Activated naive CD8-positive, alpha-beta T cell treated with anti-CD3 and anti-CD28 coated beads, Interleukin-2, amount 10 ng/mL, durations not matched to agents 7 days and 5 days (primary cell): Measurements from ENCODE around the gene KPNB1. TPM values are rescaled to one million over a fixed set of nuclear protein-coding genes. Genes with fewer than 3 reads are reported as not detected.

Experiments
- ATAC-seq: fragments of 150-1000 bp; cut with Tn5 transposase; one replicate; pipeline ENCODE4 v1.10.0; 2021; ENCODE audit warnings: low read depth, moderate library complexity
- POLR2A ChIA-PET: fragments of 350-600 bp; sonication (Branson Sonifier 250); formaldehyde crosslinking; loops from one replicate; lab custom pipeline; 2021; ENCODE audit warnings: antibody characterized with exemption; lab: Charles Lee
- DNase-seq: peaks from one replicate; pipeline ENCODE4 v3.0.0; 2021
- H3K27ac Mint-ChIP-seq: one replicate; pipeline ENCODE4 v1.8.0; 2022; ENCODE audit warnings: mild to moderate bottlenecking, mixed read lengths
- H3K27me3 Mint-ChIP-seq: one replicate; pipeline ENCODE4 v1.8.0; 2022; ENCODE audit warnings: mild to moderate bottlenecking, moderate library complexity, mixed read lengths
- H3K36me3 Mint-ChIP-seq: one replicate; pipeline ENCODE4 v1.8.0; 2021; ENCODE audit warnings: mild to moderate bottlenecking, mixed read lengths
- H3K4me1 Mint-ChIP-seq: one replicate; pipeline ENCODE4 v1.8.0; 2021; ENCODE audit warnings: mixed read lengths
- H3K4me3 Mint-ChIP-seq: one replicate; pipeline ENCODE4 v1.8.0; 2022; ENCODE audit warnings: mild to moderate bottlenecking, moderate library complexity, mixed read lengths
- H3K9me3 Mint-ChIP-seq: one replicate; pipeline ENCODE4 v1.8.0; 2021; ENCODE audit warnings: mixed read lengths
- total RNA-seq, 2 experiments: library from RNA; stranded (reverse); gene quantifications; one replicate each; pipeline ENCODE4 v1.2.3, GENCODE V29; 2021

The KPNB1 gene
- total RNA-seq, 2 experiments from 2014 or later = 335 TPM

DNA sequence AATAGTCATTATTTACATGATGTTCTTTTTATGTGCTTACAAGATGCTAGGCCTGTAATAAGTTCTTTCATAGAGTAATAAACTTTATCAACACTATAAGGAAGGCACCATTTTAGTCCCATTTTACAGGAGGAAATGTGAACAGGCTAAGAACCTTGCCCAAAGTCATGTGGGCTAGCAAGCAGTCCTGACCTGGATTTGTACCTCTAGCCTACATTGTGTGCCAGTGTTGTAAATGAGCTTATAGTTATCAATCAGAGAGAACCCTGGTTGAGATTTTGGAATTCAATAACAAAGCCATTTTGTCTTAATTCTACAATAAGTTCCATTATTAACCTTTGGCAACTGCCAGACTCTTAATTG lies 37.6 kb downstream of the KPNB1 start:
- no peaks in the 10 kb centered on the region for H3K9me3 Mint-ChIP-seq
- H3K36me3 Mint-ChIP-seq = peaks cover 25% of the 10 kb centered on the region
- H3K4me1 Mint-ChIP-seq = peaks cover 7% of the 10 kb centered on the region
- no peak overlapping the region for H3K4me3 Mint-ChIP-seq
- H3K27ac Mint-ChIP-seq = no peak overlapping the region
- no peaks in the 10 kb centered on the region for H3K27me3 Mint-ChIP-seq
- no peak for ATAC-seq
- no peak for DNase-seq
- POLR2A ChIA-PET = interaction anchor here (0.7 to 2.1 kb wide), 3 partner anchors 8 to 687 kb away, joined by 3 to 8 read pairs (median 3); partner anchors contain the start of gene KPNB1

GRCh38 chr17:47687748-47688147 lies 38.0 kb downstream of the KPNB1 start:
- POLR2A ChIA-PET = interaction anchor here (0.8 to 2.1 kb wide), 3 partner anchors 9 to 38 kb away, joined by 3 to 8 read pairs (median 4); partner anchors contain the start of gene KPNB1
- H3K27me3 Mint-ChIP-seq = peaks cover 3% of the 10 kb centered on the region
- no peak overlapping the region for H3K4me3 Mint-ChIP-seq
- ATAC-seq (peak; percentile 35), DNase-seq (no peak)
- H3K36me3 Mint-ChIP-seq = peaks cover 23% of the 10 kb centered on the region
- peaks cover 11% of the 10 kb centered on the region for H3K4me1 Mint-ChIP-seq
- H3K9me3 Mint-ChIP-seq = no peaks in the 10 kb centered on the region
- no peak overlapping the region for H3K27ac Mint-ChIP-seq

GRCh38 chr17:47690121-47690520 lies 40.4 kb downstream of the KPNB1 start:
- no peaks in the 10 kb centered on the region for H3K9me3 Mint-ChIP-seq
- POLR2A ChIA-PET = interaction anchor here (0.7 kb wide), 1 partner anchor 11 kb away, joined by 3 read pairs; no protein-coding TSS in a partner anchor
- H3K27ac Mint-ChIP-seq = no peak overlapping the region
- peaks cover 11% of the 10 kb centered on the region for H3K36me3 Mint-ChIP-seq
- no peak for DNase-seq
- H3K4me1 Mint-ChIP-seq = peaks cover 18% of the 10 kb centered on the region
- ATAC-seq = no peak
- H3K4me3 Mint-ChIP-seq = no peak overlapping the region
- peaks cover 4% of the 10 kb centered on the region for H3K27me3 Mint-ChIP-seq

- H3K4me3 Mint-ChIP-seq = peak overlapping the region; percentile 87
- POLR2A ChIA-PET = interaction anchor here (0.6 to 3.9 kb wide), 3 partner anchors 41 to 43 kb away, joined by 3 to 19 read pairs (median 5); partner anchors contain the start of gene TBX21
- ATAC-seq (no peak), DNase-seq (no peak)
- H3K9me3 Mint-ChIP-seq = no peaks in the 10 kb centered on the region
- H3K27ac Mint-ChIP-seq = no peak overlapping the region
- H3K4me1 Mint-ChIP-seq = peaks cover 20% of the 10 kb centered on the region
- no peaks in the 10 kb centered on the region for H3K36me3 Mint-ChIP-seq
- H3K27me3 Mint-ChIP-seq = peaks cover 6% of the 10 kb centered on the region
These were observed 42.6 kb downstream of the KPNB1 start for GRCh38 chr17:47692137-47692894.

- DNase-seq (no peak), ATAC-seq (no peak)
- H3K4me3 Mint-ChIP-seq = peak overlapping the region; percentile 87
- peak overlapping the region; percentile 80 for H3K27ac Mint-ChIP-seq
- H3K36me3 Mint-ChIP-seq = no peaks in the 10 kb centered on the region
- peaks cover 20% of the 10 kb centered on the region for H3K4me1 Mint-ChIP-seq
- H3K27me3 Mint-ChIP-seq = peaks cover 6% of the 10 kb centered on the region
- no peaks in the 10 kb centered on the region for H3K9me3 Mint-ChIP-seq
- POLR2A ChIA-PET = interaction anchor here (0.6 to 3.9 kb wide), 4 partner anchors 17 to 43 kb away, joined by 3 to 19 read pairs (median 4); partner anchors contain the start of gene TBX21
These were observed 43.4 kb downstream of the KPNB1 start for GRCh38 chr17:47692895-47693730.

DNA sequence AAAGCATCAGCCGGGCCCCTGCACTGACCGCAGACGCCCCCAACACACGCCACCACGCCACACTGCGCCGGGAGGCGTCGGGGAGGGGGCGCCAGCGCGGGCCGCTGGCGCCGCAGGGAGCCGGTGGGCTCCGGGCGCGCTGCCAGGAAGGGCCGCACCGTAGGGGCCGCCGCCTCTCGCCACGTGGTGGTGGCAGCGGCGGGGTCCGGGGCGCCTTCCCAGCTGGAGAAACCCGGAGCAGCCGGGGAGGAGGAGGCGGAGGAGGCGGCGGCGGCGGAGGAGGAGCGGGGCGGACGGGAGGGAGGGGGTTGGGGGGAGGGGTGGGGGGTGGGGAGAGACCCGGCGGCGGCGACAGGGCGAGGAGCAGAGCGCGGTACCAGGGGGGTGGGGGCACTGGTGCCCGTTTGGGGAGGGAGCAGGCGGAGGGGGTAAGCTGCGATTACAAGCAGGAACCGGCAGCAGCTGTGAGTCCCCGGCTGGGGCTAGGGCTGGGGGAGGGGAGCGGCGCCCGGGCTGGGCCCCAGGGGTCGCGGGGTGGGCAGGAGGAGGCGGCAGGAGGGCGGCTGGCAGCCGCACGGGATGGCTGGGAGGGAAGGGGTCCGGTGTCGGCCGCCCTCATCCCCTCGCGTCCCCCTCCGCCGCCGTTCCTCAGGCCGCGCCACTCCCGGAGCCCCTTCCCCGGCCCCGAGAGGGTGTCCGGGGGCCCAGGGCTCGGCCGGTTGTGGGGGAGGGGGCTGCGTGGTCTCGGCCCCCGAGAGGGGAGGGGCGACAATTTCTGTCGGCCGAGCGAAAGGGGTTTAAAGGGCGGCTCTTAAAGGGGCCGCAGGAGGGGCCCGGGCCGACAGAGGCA lies 44.2 kb downstream of the KPNB1 start, which contains the start of gene TBKBP1:
TBKBP1 (plus strand) TSS at position 431 of the 850 bp plus-strand sequence. CDS start 1,952 bp downstream, outside the sequence.
- DNase-seq = peak; percentile 58
- H3K4me1 Mint-ChIP-seq = peaks cover 23% of the 10 kb centered on the region

DNA sequence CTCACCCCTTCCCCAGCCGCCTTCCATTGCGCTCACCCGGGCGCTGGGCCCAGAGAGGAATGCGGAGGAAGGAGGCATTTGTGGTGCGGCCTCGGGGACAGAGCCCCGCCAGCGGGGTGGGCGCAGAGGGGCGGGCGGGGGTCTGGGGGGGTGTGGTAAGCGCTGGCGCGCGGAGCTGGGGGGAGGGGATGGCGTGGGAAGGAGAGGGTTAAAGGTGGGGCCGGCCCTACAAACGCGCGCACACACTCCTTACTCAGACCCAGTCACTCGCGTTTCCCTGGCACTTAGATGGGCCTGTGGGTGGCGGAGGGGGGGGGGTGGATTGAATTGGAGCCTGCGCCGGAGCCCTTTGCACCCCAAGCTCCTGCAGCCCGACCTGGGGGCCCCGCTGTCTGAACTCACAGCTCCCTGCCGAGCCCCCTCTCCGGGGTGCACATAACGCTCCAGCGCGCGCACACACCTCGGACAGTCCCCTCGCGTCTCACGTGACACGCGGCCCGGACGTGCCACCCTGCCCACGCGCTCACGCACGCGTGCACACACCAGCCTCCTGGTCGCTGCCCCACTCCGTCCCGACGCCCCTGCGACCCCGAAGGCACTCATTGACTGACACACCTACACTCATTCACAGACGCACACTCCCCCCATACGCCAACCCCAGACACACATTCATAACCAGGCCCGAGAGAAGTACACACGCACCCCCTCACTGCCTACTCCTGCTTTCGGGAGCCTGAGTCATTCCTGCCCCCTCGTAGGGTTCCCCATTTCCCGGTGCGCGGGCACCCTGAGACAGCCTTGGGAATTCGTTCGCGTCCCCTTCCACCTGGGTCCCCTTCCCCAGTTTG lies 45.1 kb downstream of the KPNB1 start:
- H3K4me3 Mint-ChIP-seq = peak overlapping the region; percentile 87
- ATAC-seq (peak; percentile 22), DNase-seq (peak; percentile 57)
- no peaks in the 10 kb centered on the region for H3K9me3 Mint-ChIP-seq
- peaks cover 27% of the 10 kb centered on the region for H3K4me1 Mint-ChIP-seq
- peaks cover 6% of the 10 kb centered on the region for H3K27me3 Mint-ChIP-seq
- POLR2A ChIA-PET = interaction anchor here (0.6 to 3.9 kb wide), 2 partner anchors 38 to 217 kb away, joined by 4 to 19 read pairs; partner anchors contain the start of gene TBX21
- H3K36me3 Mint-ChIP-seq = no peaks in the 10 kb centered on the region
- H3K27ac Mint-ChIP-seq = peak overlapping the region; percentile 78

More for the DNA sequence above, 44.2 kb downstream of the KPNB1 start, which contains the start of gene TBKBP1:
- H3K27ac Mint-ChIP-seq = peak within 1 kb of the TSS; percentile 80
- peaks cover 6% of the 10 kb centered on the region for H3K27me3 Mint-ChIP-seq
- H3K9me3 Mint-ChIP-seq = no peaks in the 10 kb centered on the region
- POLR2A ChIA-PET = interaction anchor here (0.6 to 3.9 kb wide), 4 partner anchors 18 to 42 kb away, joined by 3 to 19 read pairs (median 4); partner anchors contain the start of gene TBX21
- peak within 1 kb of the TSS; percentile 87 for H3K4me3 Mint-ChIP-seq
- H3K36me3 Mint-ChIP-seq = no peaks in the 10 kb centered on the region
- peak; percentile 18 for ATAC-seq

DNA sequence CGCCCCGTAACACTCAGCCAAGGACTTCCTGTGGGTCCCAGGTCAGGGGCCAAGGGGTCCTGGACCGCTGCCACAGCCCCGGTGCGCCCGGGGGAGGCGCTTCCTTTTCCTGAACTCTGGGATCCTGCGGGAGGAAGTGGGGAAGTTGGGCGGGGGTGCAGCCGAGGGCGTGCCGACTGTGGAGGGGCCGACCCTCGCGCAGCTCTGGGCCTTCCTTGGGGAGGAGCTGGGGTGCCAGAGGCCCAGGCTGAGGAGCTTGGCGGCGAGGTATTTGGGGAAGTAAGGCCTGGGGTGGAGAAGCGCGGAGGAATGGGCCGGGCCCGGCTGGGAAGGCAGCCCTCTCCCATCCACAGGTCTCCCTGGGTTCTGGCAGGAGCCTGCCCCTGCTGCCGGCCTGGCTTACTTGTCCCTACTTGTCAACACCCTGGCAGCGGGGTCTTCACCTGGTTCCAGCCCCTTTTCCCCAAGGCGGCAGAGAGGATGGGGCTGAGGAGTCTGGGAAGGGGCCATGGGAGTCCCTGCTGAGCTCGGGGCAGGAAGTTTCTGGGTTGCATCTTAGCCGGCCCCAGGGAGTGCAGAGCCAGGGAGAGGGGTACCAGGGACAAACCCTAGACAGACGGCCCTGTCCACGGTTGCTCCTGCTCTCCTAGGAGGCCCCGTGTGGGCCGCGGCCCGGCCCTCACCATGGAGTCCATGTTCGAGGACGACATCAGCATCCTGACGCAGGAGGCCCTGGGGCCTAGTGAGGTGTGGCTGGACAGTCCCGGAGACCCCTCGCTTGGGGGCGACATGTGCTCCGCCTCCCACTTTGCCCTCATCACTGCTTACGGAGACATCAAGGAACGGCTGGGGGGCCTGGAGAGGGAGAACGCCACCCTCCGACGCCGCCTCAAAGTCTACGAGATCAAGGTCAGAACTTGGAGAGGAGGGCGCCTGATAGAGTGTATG lies 46.0 kb downstream of the KPNB1 start:
- DNase-seq = peak; percentile 35
- Mint-ChIP-seq H3K36me3 (no peaks in the 10 kb centered on the region), H3K4me1 (peaks cover 30% of the 10 kb centered on the region), H3K27ac (no peak overlapping the region), H3K4me3 (peak overlapping the region; percentile 87), H3K27me3 (peaks cover 6% of the 10 kb centered on the region), H3K9me3 (no peaks in the 10 kb centered on the region)
- no peak for ATAC-seq
- POLR2A ChIA-PET = interaction anchor here (0.6 to 3.9 kb wide), 3 partner anchors 37 to 216 kb away, joined by 3 to 19 read pairs (median 4); partner anchors contain the start of gene TBX21

DNA sequence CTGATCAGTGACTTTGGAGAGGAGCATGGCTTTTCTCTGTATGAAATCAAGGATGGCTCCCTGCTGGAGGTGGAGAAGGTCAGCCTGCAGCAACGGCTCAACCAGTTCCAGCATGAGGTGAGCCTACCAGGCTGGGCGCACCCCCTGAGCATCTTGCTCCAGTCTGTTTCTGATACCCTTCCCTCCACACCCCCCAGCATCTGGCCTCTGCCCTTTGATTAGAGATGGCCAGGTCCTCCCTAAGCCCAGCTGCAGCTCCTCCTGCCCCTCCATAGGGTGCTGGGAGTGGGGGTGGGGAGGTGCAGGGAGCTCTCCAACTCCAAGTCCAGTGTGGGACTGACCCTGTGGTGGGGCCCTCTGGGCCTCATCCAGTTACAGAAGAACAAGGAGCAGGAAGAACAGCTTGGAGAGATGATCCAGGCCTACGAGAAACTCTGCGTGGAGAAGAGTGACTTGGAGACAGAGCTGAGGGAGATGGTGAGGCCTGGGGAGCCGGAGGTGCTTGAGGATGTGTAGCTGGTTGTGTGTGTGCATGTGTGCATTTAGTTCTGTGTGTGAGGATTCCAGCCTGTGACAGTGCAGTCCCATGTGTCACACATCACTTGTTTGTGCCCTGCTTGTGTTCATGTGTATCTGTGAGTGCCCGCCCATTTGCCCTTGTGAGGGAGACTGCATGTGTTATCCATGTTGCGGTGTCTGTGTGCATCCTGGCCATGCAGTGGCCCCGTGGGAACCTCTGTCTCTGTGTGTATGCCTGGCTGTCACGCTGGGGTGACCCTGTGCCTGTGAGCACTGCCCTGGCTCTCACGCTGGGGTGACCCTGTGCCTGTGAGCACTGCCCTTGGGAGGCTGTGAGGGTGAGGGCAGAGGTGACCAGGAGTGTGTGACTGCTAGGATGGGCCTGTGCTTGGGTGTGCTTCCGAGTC lies 47.3 kb downstream of the KPNB1 start:
- DNase-seq (peak; percentile 40), ATAC-seq (no peak)
- no peaks in the 10 kb centered on the region for H3K9me3 Mint-ChIP-seq
- H3K4me1 Mint-ChIP-seq = peaks cover 37% of the 10 kb centered on the region
- H3K4me3 Mint-ChIP-seq = no peak overlapping the region
- peak overlapping the region; percentile 28 for H3K27ac Mint-ChIP-seq
- POLR2A ChIA-PET = interaction anchor here (0.7 to 1.3 kb wide), 4 partner anchors 36 to 41 kb away, joined by 3 to 7 read pairs (median 4); partner anchors contain the start of gene TBX21
- H3K27me3 Mint-ChIP-seq = peaks cover 6% of the 10 kb centered on the region
- no peaks in the 10 kb centered on the region for H3K36me3 Mint-ChIP-seq
